Stomach (tissue), 9 donors: ENCODE measurements around the gene GOLPH3. TPM values are rescaled to one million over a fixed set of nuclear protein-coding genes. Genes with fewer than 3 reads are reported as not detected.

Experiments
- DNase-seq, 2 donors: peaks; one replicate each; pipeline versions ENCODE4 v3.0.0 to v3.0.0-alpha.2; 2013 to 2019
- H3K27ac ChIP-seq, 5 donors: fragments of 200-600 bp in 4 of 5; sonication (generic) in 4 of 5; one replicate each; pipeline ENCODE4 v1.5.1; 2013 to 2019; ENCODE audit warnings: mild to moderate bottlenecking in 1 of 5, moderate library complexity in 1 of 5
- H3K27me3 ChIP-seq, 3 donors: fragments of 200-600 bp; sonication (generic); one replicate each; pipeline ENCODE4 v1.5.1; 2017 to 2019; ENCODE audit warnings: mixed run types in 1 of 3
- H3K36me3 ChIP-seq, 4 donors: fragments of 200-600 bp; sonication (generic); 1 replicate in 3 of 4; 2 replicates in 1 of 4; pipeline ENCODE4 v1.5.1; 2016 to 2019
- H3K4me1 ChIP-seq, 4 donors: fragments of 200-600 bp; sonication (generic); one replicate each; pipeline ENCODE4 v1.5.1; 2016 to 2019
- H3K4me3 ChIP-seq, 4 donors: fragments of 200-600 bp; sonication (generic) in 3 of 4; one replicate each; pipeline ENCODE4 v1.5.1; 2016 to 2019; ENCODE audit warnings: mild to moderate bottlenecking in 1 of 4
- H3K9me3 ChIP-seq, 4 donors: fragments of 200-600 bp; sonication (generic); one replicate each; pipeline ENCODE4 v1.5.1; 2016 to 2019
- CTCF ChIP-seq, 7 experiments: fragments of 450-650 bp in 4 of 7; fragments of 200-600 bp in 3 of 7; sonication (generic) in 3 of 7; IDR thresholded peaks; one replicate each; pipeline ENCODE4 v1.5.1; 2016 to 2019; ENCODE audit warnings: antibody characterized with exemption in 7 of 7, control low read depth in 2 of 7, mild to moderate bottlenecking in 1 of 7
- EP300 ChIP-seq: sonication (generic); formaldehyde crosslinking; IDR thresholded peaks from one replicate; pipeline ENCODE4 v1.6.1; 2017; ENCODE audit warnings: antibody characterized with exemption
- POLR2A ChIP-seq, 4 donors: fragments of 450-650 bp; IDR thresholded peaks; one replicate each; pipeline ENCODE4 v1.6.1; 2016; ENCODE audit warnings: antibody characterized with exemption in 4 of 4, control low read depth in 2 of 4, mild to moderate bottlenecking in 1 of 4, moderate library complexity in 1 of 4
- POLR2AphosphoS5 ChIP-seq, 3 donors: sonication (generic); formaldehyde crosslinking; IDR thresholded peaks; one replicate each; pipeline ENCODE4 v1.6.1; 2016; ENCODE audit warnings: antibody characterized with exemption in 3 of 3
- WGBS, 5 donors: extraction: QIAGEN DNeasy Blood & Tissue Kit in 3 of 5; methylation state at CpG; one replicate each; pipeline versions ENCODE4 v1.1.5 to v1.1.7; 2013 to 2018; 5-methylcytosine and 5-hydroxymethylcytosine counted together
- intact Hi-C: fragments of 100-400 bp; cut with DNase I; formaldehyde crosslinking; loops from one replicate; pipeline ENCODE4 v1.15.1; 2023; ENCODE audit warnings: low total_unique reads
- polyA plus RNA-seq, 3 donors: library from polyadenylated mRNA; stranded (reverse); fragments of 200-250 nt; gene quantifications; one replicate each; pipeline ENCODE4 v1.2.3, GENCODE V29; 2013
- total RNA-seq, 5 donors: library from RNA; depleted of rRNA; stranded (reverse); fragments of >200 nt; gene quantifications; one replicate each; pipeline versions ENCODE4 v1.1.0 to v1.2.3, GENCODE V29; 2014 to 2016
- donor health status: healthy with polysubstance abuse.
- donor health status: Bipolar disorder and iron deficiency.
- donor health status: healthy.

The GOLPH3 gene
- total and polyA plus RNA-seq, 8 donors, result 38.3 to 171 (median 92.7) TPM

DNA sequence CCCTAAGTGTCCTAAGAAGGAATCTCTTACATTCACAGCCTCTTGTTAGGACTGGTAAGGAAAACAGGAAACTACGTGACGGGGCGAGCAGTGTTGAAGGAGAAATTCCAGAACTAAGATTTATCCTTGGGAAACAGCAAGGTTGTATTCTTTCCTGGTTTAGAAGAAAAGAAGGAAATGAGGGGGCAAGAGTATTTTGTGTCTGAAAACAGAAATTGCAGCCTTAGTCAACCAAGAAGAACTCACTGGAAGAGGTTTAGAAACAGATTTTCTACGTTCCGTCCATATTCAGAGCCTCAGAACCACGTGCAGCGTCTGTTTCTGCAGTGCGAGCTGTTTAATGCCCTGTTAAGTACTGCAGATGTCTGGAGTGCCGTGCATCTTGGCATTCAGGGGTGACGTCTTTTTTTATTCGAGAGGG lies 75.2 kb downstream of the GOLPH3 start:
- intact Hi-C loops, result no loop called here
- Histone ChIP-seq H3K27me3 (no peaks in the 10 kb centered on the region), H3K36me3 (peaks cover 17 to 84% (median 67%) of the 10 kb centered on the region in 4 donors), H3K27ac (peak overlapping the region in 4 of 5 donors; percentile 46 to 74 (median 53)), H3K4me1 (peaks cover 0 to 31% (median 20%) of the 10 kb centered on the region in 4 donors), H3K4me3 (no peak overlapping the region), H3K9me3 (no peaks in the 10 kb centered on the region)
- WGBS, 5 donors, result 61 to 85% (median 73%) methylated on average over 11 of the region's 11 CpGs
- TF ChIP-seq EP300, result no peak
- no peak for TF ChIP-seq CTCF (IDR thresholded peaks at IDR 0.05)
- no peak for TF ChIP-seq POLR2A (IDR thresholded peaks at IDR 0.05)
- TF ChIP-seq POLR2AphosphoS5 (IDR thresholded peaks at IDR 0.05), result no peak
- peak in 1 of 2 donors; percentile 16 for DNase-seq

- intact Hi-C loops, result no loop called here
- peaks cover 12 to 79% (median 61%) of the 10 kb centered on the region in 4 donors for H3K36me3 ChIP-seq
- no peak overlapping the region for H3K4me3 ChIP-seq
- peaks cover 0 to 34% (median 21%) of the 10 kb centered on the region in 4 donors for H3K4me1 ChIP-seq
- H3K27ac ChIP-seq, result peak overlapping the region in 4 of 5 donors; percentile 0 to 74 (median 53)
- TF ChIP-seq EP300 (no peak), CTCF (IDR thresholded peaks at IDR 0.05) (no peak), POLR2AphosphoS5 (IDR thresholded peaks at IDR 0.05) (no peak), POLR2A (IDR thresholded peaks at IDR 0.05) (no peak)
- H3K27me3 ChIP-seq, result no peaks in the 10 kb centered on the region
- 75 to 86% (median 84%) methylated on average over 9 of the region's 9 CpGs for WGBS, 5 donors
- H3K9me3 ChIP-seq, result no peaks in the 10 kb centered on the region
- DNase-seq, result peak; percentile 20 to 41
Measured at GRCh38 chr5:32098291-32098690, 75.8 kb downstream of the GOLPH3 start.

- intact Hi-C loops, result no loop called here
- TF ChIP-seq POLR2A (IDR thresholded peaks at IDR 0.05) (no peak), EP300 (no peak), CTCF (IDR thresholded peaks at IDR 0.05) (no peak), POLR2AphosphoS5 (IDR thresholded peaks at IDR 0.05) (no peak)
- 88 to 95% (median 95%) methylated on average over 9 to 10 of the region's 10 CpGs for WGBS, 5 donors
Measured at GRCh38 chr5:32096891-32097595, 77.1 kb downstream of the GOLPH3 start.

GRCh38 chr5:32095261-32095671 lies 78.9 kb downstream of the GOLPH3 start:
- intact Hi-C loops, result no loop called here
- peak in 1 of 2 donors; percentile 14 for DNase-seq
- Histone ChIP-seq H3K9me3 (no peaks in the 10 kb centered on the region), H3K4me1 (peaks cover 0 to 39% (median 20%) of the 10 kb centered on the region in 4 donors), H3K4me3 (no peak overlapping the region), H3K27ac (peak overlapping the region in 1 of 5 donors; percentile 16), H3K27me3 (no peaks in the 10 kb centered on the region), H3K36me3 (peaks cover 0 to 56% (median 37%) of the 10 kb centered on the region in 4 donors)
- no peak for TF ChIP-seq POLR2AphosphoS5 (IDR thresholded peaks at IDR 0.05)
- no peak for TF ChIP-seq CTCF (IDR thresholded peaks at IDR 0.05)
- no peak for TF ChIP-seq EP300
- TF ChIP-seq POLR2A (IDR thresholded peaks at IDR 0.05), result no peak
- WGBS, 5 donors, result 58 to 76% (median 65%) methylated on average over 7 of the region's 7 CpGs

More at GRCh38 chr5:32096891-32097595, 77.1 kb downstream of the GOLPH3 start:
- Histone ChIP-seq H3K27ac (no peak overlapping the region), H3K27me3 (no peaks in the 10 kb centered on the region), H3K4me1 (peaks cover 0 to 39% (median 24%) of the 10 kb centered on the region in 4 donors), H3K36me3 (peaks cover 8 to 67% (median 48%) of the 10 kb centered on the region in 4 donors), H3K9me3 (no peaks in the 10 kb centered on the region), H3K4me3 (no peak overlapping the region)
- peak in 1 of 2 donors; percentile 24 for DNase-seq
